HG03342 (cell line): ENCODE measurements around the gene C6orf15.

Experiments
- ATAC-seq: cut with Tn5 transposase; IDR thresholded peaks from one replicate; pipeline ENCODE4 v1.9.1; 2021; ENCODE audit warnings: mild to moderate bottlenecking, moderate library complexity; ENCODE audit not compliant: unreplicated experiment

The C6orf15 gene

GRCh38 chr6:31110825-31111582 is 1.4 kb downstream of the C6orf15 start:
- ATAC-seq = no peak

DNA sequence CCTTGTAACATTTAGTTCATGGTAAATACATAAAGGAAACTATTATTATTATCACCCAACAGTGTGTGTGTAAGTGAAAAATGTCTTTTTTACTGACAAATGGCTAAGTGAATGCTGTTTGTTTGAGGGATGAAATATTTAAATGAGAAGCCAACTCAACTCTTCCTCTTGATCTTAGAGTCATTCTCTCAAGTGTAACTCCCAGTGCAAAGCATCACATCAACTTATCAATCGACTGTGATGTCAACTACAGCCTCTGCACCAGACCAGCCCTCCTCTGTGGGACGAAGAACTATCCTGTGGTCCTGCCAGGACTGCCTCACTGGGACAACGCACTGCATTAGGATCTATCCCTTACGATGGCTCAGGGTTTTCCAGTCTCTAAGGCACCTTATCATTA is 5.3 kb downstream of the C6orf15 start:
- ATAC-seq = no peak

DNA sequence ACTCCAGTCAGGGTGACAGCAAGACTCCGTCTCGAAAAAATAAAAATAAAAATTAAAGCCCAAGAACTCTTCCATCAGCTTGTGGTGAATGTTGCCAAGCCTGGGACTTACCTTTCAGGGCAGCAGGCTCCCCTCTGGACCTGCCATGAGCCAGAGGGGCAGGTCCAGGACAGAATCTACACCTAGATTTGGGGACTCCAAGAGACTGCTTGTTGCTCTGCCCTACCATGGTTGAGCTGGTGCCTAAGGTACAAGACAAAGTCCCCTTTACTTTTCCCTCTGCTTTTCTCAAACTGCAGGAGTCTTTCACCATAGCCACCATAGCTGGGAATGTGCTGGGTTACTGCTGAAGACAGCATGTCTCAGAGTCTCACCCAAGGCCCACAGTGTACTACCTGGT is 9.2 kb downstream of the C6orf15 start:
- no peak for ATAC-seq

DNA sequence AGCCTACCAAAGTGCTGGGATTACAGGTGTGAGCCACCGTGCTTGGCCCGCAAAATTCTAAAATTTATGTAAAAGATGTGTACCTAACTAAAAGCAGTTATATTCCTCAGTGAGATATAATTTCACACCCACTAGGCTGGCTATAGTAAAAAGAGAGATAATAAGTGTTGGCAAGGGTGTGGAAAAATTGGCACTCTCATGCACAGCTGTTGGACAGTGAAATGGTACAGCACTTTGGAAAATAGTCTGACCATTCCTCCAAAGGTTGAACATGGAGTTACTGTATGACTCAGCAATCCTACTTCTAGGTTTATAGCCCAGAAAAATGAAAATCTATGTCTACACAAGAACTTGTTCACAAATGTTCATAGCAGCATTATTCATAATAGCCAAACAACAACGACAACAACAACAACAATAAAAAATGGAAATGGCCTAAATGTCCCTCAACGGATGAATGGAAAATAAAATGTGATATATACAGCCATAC is 13.9 kb downstream of the C6orf15 start:
- ATAC-seq = no peak

DNA sequence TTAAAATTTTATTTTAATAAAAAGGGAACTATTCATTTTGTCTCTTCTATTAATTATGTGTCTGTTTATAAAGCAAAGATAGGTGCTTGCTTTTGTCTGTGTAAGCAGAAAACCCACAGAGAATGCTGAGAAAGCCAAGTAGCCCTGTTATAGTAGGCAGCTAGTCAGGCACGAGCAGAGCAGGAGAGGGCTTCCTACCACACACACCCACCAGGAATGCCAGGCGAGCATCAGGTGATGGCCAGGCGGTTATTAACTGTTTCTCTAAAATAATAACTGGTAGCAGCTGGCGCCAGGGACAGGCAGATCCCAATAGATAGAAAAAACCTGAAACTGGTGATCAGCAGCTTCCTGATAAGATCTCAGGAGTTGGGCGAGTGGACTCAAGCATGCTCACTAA is 15.7 kb downstream of the C6orf15 start:
- no peak for ATAC-seq

DNA sequence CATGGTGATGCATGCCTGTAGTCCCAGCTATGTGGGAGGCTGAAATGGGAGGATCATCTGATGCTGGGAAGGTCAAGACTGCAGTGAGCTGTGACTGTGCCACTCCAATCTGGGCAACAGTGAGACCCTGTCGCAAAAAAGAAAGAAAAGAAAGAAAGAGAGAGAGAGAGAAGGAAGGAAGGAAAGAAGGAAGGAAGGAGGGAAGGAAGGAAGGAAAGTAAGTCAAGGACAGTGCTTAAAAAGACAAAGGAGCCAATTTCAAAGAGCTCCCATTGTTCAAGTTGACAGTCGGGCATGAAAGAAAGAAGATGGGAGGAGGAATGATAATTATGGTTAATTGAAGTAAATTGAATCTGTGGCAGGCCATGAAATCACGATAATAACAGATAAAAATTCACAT is 16.2 kb downstream of the C6orf15 start:
- no peak for ATAC-seq

- ATAC-seq = no peak
These were observed 17.9 kb downstream of the C6orf15 start for GRCh38 chr6:31094389-31094881.

DNA sequence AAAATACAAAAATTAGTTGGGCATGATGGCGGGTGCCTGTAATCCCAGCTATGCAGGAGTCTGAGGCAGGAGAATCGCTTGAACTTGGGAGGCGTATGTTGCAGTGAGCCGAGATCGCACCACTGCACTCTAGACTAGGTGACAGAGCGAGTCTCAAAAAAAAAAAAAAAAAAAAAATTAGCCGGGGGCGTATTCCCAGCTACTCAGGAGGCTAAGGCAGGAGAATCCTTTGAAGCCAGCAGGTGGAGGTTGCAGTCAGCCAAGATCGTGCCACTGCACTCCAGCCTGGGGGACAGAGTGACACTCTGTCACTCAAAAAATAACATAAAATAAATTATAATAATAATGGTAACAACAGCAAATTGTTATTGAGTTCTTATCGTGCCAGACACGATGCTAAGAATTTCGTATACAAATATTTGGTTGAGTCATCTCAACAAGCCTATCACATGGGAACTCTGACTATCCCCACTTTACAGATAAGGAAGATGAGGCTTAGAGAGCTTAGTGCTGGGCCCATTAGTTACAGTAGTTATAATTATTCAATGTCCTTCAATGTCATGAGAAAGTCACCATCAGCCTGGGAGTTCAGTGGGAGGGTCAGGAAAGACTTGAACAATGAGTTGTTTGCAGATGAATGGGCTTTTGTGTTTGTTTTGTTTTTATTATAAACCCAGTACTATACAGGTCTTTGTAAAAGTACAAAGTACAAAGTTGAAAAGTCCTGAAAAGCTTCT is 19.4 kb downstream of the C6orf15 start:
- no peak for ATAC-seq

GRCh38 chr6:31092238-31092637 is 20.1 kb downstream of the C6orf15 start:
- no peak for ATAC-seq

DNA sequence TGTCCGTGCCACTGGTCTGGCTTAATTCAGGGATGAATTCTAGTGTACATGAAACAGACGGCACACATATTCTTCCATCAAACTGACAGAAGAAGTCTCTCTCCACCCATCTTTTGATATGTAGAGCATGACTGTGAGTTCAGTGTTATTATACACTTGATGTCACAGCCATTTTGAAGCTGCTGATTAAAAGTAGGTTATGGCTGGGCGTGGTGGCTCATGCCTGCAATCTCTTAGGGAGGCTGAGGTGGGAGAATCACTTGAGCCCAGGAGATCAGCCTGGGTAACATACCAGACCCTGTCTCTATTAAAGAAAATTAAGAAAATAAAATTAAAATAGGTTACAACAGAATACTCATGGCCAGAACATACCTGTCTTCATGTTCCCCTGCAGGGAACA is 20.7 kb downstream of the C6orf15 start:
- ATAC-seq = no peak

- ATAC-seq = no peak
These were observed 21.4 kb downstream of the C6orf15 start for GRCh38 chr6:31090973-31091364.

DNA sequence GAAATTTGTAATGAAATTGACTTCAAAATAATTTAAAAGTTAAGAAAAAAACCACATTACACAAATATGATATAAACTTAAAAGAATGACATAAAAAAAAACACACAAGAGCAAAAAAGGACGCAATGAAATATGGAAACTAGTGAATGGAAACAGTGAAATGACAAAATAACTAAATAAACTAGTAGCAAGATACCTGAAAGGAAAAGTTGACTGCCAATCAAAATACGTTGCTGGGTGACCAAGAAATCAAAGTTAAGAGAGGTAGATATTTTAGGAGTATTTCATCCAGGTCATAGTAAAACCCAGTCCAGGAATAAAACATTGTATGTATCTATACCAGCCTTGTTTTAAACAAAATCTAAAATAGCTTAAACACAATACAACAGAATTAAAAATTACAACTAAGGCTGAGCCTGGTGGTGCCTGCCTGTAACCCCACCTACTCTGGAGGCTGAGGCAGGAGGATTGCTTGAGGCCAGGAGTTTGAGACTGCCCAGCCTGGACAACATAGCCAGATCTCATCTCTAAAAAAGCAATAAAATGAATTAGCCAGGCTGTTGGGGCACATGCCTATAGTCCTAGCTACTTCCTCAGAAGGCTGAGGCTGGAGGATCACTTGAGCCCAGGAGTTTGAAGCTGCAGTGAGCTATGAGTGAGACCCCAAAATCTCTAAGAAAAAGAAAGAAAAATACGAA is 22.0 kb downstream of the C6orf15 start:
- ATAC-seq = no peak

GRCh38 chr6:31087494-31088089 is 24.8 kb downstream of the C6orf15 start:
- no peak for ATAC-seq

DNA sequence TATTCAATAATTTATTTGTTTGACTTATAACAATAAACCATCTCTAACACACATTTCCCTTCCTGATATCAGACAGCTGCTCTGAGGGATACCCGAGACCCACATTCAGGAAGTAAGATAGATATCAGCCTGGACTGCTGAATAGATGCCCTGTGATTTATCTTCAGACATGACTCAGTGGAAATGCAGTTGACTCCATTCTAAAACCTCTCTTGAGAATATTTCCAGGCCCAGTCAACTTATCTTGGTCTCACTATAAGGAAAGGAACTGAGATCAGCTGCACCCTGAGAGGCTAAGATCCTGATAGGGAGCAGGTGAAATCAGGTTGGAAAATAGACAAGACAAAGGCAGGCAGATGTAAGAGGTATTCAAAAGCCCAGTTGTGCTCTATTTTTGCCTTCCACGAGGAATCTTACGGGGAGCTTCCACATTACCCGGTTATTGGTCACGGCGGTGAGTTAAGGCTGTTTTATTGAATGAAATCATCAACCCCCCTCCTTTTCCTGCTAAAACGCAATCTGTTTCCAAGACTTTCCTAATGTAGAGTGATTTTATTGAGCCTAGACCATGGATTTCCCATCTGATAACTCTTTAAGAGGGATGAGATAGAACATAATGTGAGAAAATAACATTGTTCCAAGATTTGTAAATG is 25.5 kb downstream of the C6orf15 start:
- ATAC-seq = no peak

DNA sequence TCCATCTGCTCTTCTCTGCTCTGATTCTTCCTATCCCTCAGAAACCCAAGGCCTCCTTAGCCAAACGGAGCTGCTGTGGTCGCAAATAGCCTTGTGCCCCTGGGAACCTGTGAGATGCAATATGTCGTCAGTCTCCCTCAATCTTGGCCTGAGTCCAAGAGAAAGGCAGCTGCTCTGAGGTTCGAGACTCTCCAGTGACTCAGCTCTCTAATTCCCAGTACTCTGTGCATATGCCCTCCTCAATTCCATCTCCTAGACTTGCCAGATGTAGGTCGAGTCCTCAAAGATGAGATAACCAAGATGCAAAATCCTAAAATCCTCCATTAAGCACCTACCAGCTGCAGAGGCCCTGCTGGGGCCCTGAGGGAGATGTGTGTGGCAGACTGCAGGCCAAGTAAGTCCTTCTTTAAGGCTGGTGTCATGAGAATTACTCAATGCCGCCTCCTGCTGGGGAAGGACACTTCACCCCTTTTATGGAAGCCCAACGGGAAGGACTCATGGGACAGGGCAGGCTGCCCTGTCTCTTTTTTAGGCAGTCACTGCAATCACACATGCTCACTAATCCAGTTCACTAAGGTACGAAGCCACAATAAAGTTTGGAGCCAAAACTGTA is 28.5 kb downstream of the C6orf15 start:
- no peak for ATAC-seq

DNA sequence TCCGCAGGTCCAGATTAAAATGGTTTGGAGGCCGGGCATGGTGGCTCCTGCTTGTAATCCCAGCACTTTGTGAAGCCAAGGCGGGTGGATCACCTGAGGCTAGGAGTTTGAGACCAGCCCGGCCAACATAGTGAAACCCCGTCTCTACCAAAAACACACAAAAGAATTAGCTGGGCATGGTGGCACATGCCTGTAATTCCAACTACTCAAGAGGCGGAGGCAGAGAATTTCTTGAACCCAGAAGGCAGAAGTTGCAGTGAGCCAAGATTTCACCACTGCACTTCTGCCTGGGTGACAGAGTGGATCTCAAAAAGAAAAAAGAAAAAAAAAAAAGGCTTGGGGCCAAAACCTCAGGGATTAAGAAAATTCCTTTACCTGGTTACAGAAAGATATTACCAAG is 30.5 kb downstream of the C6orf15 start:
- ATAC-seq = no peak

GRCh38 chr6:31079656-31080261 is 32.6 kb downstream of the C6orf15 start:
- ATAC-seq = no peak

DNA sequence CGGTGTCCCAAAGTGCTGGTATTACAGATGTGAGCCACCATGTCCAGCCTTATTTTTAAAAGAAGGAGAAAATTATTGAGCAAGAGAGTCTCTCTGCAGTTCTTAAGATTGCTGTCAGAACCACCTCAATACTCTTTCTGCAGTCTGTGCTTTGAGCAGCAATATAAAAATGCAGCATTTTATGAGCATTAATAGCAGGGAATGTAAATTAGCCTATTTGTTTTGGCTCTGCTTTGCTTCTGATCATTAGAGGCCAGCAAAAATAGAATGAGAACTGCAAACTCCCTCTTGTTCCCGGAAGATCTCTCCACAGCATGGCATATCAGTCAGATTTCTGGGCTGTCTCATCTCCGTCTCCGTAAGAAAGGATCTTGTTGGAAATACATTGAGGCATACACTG is 35.8 kb downstream of the C6orf15 start:
- ATAC-seq = no peak

GRCh38 chr6:31075528-31075927 is 36.8 kb downstream of the C6orf15 start:
- ATAC-seq = no peak

DNA sequence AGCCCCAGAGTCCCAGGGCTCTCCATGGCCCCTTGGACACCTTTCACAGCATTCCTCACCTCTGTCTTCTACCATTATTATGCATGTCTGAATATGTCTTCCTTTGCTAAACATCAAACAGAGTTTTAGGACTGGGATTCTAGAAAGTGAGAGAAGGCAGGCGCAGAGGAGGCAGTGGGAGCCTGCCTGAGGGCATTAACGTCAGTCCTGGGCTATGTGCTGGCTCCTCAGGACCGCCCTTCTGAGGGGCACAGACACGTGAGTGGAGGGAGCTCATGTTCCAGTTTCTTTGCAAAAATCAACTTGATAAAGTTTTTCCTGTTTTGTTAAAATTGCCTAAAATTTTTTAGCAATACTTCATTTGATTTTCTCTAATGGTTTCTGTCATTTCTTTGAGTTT is 38.0 kb downstream of the C6orf15 start:
- no peak for ATAC-seq
